HUES48 (cell line): ENCODE data around the gene ASIC4.

ENCODE experiments used
- H3K27ac ChIP-seq: one replicate; pipeline ENCODE4 v1.7.0; 2013; ENCODE audit warnings: low read depth, low read length, inconsistent platforms
- H3K27me3 ChIP-seq: 2 replicates; pipeline ENCODE4 v1.6.1; 2013; ENCODE audit warnings: mild to moderate bottlenecking, low read length; ENCODE audit not compliant: control insufficient read depth, insufficient read depth
- H3K36me3 ChIP-seq: 2 replicates; pipeline ENCODE4 v1.6.1; 2013; ENCODE audit warnings: low read length; ENCODE audit not compliant: control insufficient read depth, insufficient read depth
- H3K4me1 ChIP-seq: 2 replicates; pipeline ENCODE4 v1.6.1; 2013; ENCODE audit warnings: mild to moderate bottlenecking, low read length; ENCODE audit not compliant: control insufficient read depth, insufficient read depth
- H3K4me3 ChIP-seq: 2 replicates; pipeline ENCODE4 v1.5.1; 2013; ENCODE audit warnings: mild to moderate bottlenecking, low read depth, low read length
- H3K9ac ChIP-seq: 2 replicates; pipeline ENCODE4 v1.6.1; 2013; ENCODE audit warnings: mild to moderate bottlenecking, low read depth, low read length, moderate library complexity
- H3K9me3 ChIP-seq: 2 replicates; pipeline ENCODE4 v1.6.1; 2013; ENCODE audit warnings: low read length; ENCODE audit not compliant: control insufficient read depth, insufficient read depth

ASIC4 gene

GRCh38 chr2:219482674-219483405, 31.4 kb upstream of the ASIC4 start:
- Histone ChIP-seq H3K27me3 (peaks cover 53% of the 10 kb centered on the region), H3K4me3 (no peak overlapping the region), H3K9me3 (no peaks in the 10 kb centered on the region), H3K27ac (no peak overlapping the region), H3K9ac (no peak overlapping the region), H3K4me1 (peaks cover 31% of the 10 kb centered on the region), H3K36me3 (peaks cover 7% of the 10 kb centered on the region; the same call in 1 of the 2 replicates)

- no peaks in the 10 kb centered on the region for H3K9me3 ChIP-seq
- H3K27me3 ChIP-seq = peaks cover 53% of the 10 kb centered on the region
- H3K4me1 ChIP-seq = peaks cover 31% of the 10 kb centered on the region
- peaks cover 7% of the 10 kb centered on the region; the same call in 1 of the 2 replicates for H3K36me3 ChIP-seq
- H3K27ac ChIP-seq = no peak overlapping the region
- peak overlapping the region; percentile 50 for H3K4me3 ChIP-seq
- H3K9ac ChIP-seq = no peak overlapping the region
Observed at GRCh38 chr2:219483451-219484342, 30.6 kb upstream of the ASIC4 start.

GRCh38 chr2:219484343-219485200, 29.7 kb upstream of the ASIC4 start:
- H3K9ac ChIP-seq = no peak overlapping the region
- H3K36me3 ChIP-seq = peaks cover 7% of the 10 kb centered on the region; the same call in 1 of the 2 replicates
- H3K4me3 ChIP-seq = peak overlapping the region; percentile 50
- no peak overlapping the region for H3K27ac ChIP-seq
- H3K9me3 ChIP-seq = no peaks in the 10 kb centered on the region
- H3K4me1 ChIP-seq = peaks cover 31% of the 10 kb centered on the region
- peaks cover 53% of the 10 kb centered on the region for H3K27me3 ChIP-seq

GRCh38 chr2:219485201-219485580, 29.1 kb upstream of the ASIC4 start:
- peaks cover 7% of the 10 kb centered on the region; the same call in 1 of the 2 replicates for H3K36me3 ChIP-seq
- H3K27me3 ChIP-seq = peaks cover 53% of the 10 kb centered on the region
- H3K9me3 ChIP-seq = no peaks in the 10 kb centered on the region
- no peak overlapping the region for H3K27ac ChIP-seq
- H3K9ac ChIP-seq = no peak overlapping the region
- peaks cover 31% of the 10 kb centered on the region for H3K4me1 ChIP-seq
- peak overlapping the region; percentile 50; the same call in 1 of the 2 replicates for H3K4me3 ChIP-seq

GRCh38 chr2:219486380-219486959, 27.8 kb upstream of the ASIC4 start:
- peaks cover 5% of the 10 kb centered on the region; the same call in 1 of the 2 replicates for H3K36me3 ChIP-seq
- H3K4me3 ChIP-seq = 0 out of 2 replicates have a peak overlapping the region, but pooled peaks have one; percentile 14
- H3K4me1 ChIP-seq = peaks cover 31% of the 10 kb centered on the region
- peaks cover 53% of the 10 kb centered on the region for H3K27me3 ChIP-seq
- no peak overlapping the region for H3K9ac ChIP-seq
- H3K9me3 ChIP-seq = no peaks in the 10 kb centered on the region
- H3K27ac ChIP-seq = no peak overlapping the region

GRCh38 chr2:219488149-219488843, 26.0 kb upstream of the ASIC4 start:
- H3K4me3 ChIP-seq = no peak overlapping the region
- H3K36me3 ChIP-seq = no peaks in the 10 kb centered on the region
- peaks cover 31% of the 10 kb centered on the region for H3K4me1 ChIP-seq
- H3K9me3 ChIP-seq = no peaks in the 10 kb centered on the region
- H3K27ac ChIP-seq = no peak overlapping the region
- H3K9ac ChIP-seq = no peak overlapping the region
- H3K27me3 ChIP-seq = peaks cover 45% of the 10 kb centered on the region

- Histone ChIP-seq H3K4me1 (peaks cover 29% of the 10 kb centered on the region), H3K9me3 (no peaks in the 10 kb centered on the region), H3K4me3 (no peak overlapping the region), H3K27ac (no peak overlapping the region), H3K27me3 (peaks cover 44% of the 10 kb centered on the region), H3K36me3 (no peaks in the 10 kb centered on the region), H3K9ac (no peak overlapping the region)
Observed at GRCh38 chr2:219488844-219489194, 25.5 kb upstream of the ASIC4 start.

- Histone ChIP-seq H3K27me3 (peaks cover 43% of the 10 kb centered on the region), H3K4me1 (peaks cover 24% of the 10 kb centered on the region), H3K9ac (no peak overlapping the region)
Observed at GRCh38 chr2:219489315-219489714, 25.0 kb upstream of the ASIC4 start.

GRCh38 chr2:219490186-219490585, 24.1 kb upstream of the ASIC4 start:
- H3K4me1 ChIP-seq = peaks cover 20% of the 10 kb centered on the region

More at GRCh38 chr2:219489315-219489714, 25.0 kb upstream of the ASIC4 start:
- Histone ChIP-seq H3K9me3 (no peaks in the 10 kb centered on the region), H3K27ac (no peak overlapping the region), H3K36me3 (no peaks in the 10 kb centered on the region), H3K4me3 (no peak overlapping the region)

More at GRCh38 chr2:219490186-219490585, 24.1 kb upstream of the ASIC4 start:
- Histone ChIP-seq H3K9me3 (no peaks in the 10 kb centered on the region), H3K9ac (no peak overlapping the region), H3K4me3 (no peak overlapping the region), H3K36me3 (no peaks in the 10 kb centered on the region), H3K27me3 (peaks cover 42% of the 10 kb centered on the region), H3K27ac (no peak overlapping the region)
